Fibroblast of skin of scalp (primary cell): ENCODE measurements around the gene ASPG.

Experiments
- DNase-seq: peaks from one replicate; pipeline ENCODE4 v3.0.0-alpha.2; 2013

The ASPG gene

GRCh38 chr14:104075530-104076151 lies 9.9 kb upstream of the ASPG start:
- no peak for DNase-seq

- DNase-seq: no peak
Observed at GRCh38 chr14:104076743-104077142, 8.8 kb upstream of the ASPG start.

GRCh38 chr14:104078031-104078455 lies 7.5 kb upstream of the ASPG start:
- DNase-seq: peak; percentile 84

GRCh38 chr14:104080376-104081260 lies 4.9 kb upstream of the ASPG start:
- no peak for DNase-seq

DNA sequence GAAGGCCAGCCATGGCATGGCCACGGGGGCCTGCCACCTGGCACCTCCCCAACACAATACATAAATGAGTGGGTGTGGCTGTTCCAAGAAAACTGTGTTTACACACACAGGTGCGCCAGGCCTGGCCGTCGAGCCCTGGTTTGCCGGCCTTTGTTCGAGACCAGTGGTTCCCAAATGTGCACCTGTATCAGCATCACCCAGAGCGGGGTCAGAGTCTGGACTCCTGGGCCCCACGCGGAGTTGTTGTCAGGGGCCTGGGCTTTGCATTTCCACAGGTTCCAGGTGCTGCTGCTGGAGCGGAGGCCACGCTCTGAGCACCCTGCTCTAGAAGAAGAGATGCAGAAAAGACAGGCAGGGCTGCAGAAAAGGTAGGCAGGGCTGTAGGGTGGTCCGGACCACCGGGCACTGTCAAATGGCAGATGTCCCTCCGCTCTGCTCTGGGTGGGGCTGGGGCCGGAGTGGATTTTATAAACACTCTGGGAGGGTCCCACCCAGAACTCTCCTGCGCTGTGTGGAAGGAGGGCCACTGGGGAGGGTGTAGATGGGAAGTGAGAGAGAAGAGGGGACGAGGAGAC lies 4.2 kb upstream of the ASPG start:
- no peak for DNase-seq

- DNase-seq: no peak
Observed at GRCh38 chr14:104081951-104082464, 3.5 kb upstream of the ASPG start.

DNA sequence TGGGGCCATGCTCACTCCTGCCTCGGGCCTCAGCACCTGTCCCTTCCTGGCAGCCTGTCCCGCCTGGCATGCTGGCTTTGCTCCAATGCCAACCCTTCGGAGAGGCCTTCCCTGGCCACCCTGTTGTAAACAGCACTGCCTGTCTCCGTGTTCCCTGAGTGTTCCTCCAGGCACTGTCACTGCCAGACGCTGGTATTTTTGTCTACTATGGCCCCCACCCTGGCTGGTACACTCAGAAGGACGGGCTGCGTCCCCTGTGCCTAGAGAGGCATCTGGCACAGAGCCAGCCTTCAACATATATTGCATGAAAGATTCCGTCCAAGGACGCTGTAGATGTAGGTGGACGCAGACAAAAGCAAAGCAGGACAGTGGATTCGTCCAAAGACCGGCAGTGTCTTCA lies 2.7 kb upstream of the ASPG start:
- no peak for DNase-seq

GRCh38 chr14:104084251-104085002 lies 1.1 kb upstream of the ASPG start:
- no peak for DNase-seq

GRCh38 chr14:104085889-104086201 lies 345 bp downstream of the ASPG start:
- DNase-seq: no peak

GRCh38 chr14:104086210-104086660 lies 735 bp downstream of the ASPG start:
- no peak for DNase-seq

DNA sequence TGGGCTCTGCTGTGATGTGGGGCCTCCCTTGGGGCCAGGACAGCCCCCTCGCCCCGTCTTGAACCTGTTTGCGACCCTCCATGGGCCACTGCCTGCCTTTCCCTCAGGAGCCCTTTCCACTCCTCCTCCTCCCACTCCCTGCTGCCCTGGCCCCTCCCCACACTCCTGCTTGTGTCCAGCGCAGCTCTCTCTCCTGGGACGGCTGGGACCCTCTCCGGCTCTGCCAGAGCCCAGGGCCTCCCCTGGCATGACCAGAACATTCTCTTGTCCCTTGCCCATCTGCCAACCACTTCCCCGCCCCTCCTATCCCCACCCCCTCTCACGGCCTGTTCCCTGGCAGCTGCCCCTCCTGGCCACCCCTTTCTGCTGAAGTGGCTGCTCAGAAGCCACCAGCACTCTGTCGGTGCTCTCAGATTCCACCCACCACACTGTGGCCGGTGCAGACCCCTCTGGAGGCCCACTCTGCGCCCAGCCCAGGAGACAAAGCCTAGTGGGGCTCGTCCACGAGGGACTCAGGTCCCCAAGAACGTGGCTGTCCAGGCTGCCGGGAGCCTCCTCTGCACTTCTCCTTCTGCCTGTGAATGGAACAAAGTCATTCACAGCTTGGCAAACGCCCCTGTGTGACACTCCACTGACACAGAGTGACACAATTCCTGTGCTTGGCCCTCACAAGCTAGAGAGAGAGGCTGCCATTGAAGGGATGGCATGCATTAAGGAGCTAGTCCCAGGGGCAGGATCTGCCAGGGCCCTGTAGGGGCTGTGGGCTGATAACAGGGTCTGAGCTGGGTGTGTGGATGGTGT lies 1.4 kb downstream of the ASPG start:
- DNase-seq: no peak

- DNase-seq: no peak
Observed at GRCh38 chr14:104087505-104087904, 2.0 kb downstream of the ASPG start.

DNA sequence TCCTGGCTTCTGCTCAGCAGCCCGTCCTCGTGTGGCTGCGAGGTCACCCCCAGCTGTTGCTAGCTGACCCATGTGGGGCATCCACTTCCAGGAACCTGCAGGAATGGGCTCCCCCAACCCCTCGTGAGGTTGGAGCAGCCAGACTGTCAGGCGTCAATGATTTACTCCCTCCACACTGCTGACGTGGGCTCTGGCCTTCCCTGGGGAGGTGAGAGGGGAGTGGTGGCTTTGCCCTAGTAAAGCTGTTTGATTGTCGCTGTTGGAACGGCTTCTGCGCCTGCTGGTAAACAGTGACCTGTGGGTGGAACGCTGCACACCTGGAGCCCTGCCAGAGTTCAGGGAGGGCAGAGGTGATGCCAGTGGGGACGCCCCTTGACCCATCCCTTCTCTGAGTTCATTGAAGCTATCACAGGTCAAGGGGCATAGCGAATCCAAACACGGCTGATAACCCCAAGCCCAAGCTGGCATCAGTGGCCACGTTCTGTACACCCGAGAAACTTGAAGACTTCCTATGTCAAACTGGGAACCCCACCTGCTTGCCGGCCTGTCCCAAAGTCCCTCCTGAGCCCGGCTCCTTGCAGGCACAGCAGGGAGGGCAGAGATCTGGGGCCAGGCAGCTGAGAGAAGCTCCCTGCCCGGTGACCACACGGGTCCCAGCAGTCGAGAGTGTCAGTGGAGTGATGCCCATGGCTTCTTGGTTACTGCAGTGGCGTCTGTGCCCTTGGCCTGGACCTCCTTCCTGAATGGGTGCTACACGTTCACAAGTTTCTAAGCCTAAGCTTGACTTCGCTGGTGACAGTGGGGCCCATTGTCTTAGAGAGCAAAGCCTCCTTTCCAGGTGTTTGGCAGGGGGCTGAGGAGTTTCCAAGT lies 2.7 kb downstream of the ASPG start:
- DNase-seq: no peak

DNA sequence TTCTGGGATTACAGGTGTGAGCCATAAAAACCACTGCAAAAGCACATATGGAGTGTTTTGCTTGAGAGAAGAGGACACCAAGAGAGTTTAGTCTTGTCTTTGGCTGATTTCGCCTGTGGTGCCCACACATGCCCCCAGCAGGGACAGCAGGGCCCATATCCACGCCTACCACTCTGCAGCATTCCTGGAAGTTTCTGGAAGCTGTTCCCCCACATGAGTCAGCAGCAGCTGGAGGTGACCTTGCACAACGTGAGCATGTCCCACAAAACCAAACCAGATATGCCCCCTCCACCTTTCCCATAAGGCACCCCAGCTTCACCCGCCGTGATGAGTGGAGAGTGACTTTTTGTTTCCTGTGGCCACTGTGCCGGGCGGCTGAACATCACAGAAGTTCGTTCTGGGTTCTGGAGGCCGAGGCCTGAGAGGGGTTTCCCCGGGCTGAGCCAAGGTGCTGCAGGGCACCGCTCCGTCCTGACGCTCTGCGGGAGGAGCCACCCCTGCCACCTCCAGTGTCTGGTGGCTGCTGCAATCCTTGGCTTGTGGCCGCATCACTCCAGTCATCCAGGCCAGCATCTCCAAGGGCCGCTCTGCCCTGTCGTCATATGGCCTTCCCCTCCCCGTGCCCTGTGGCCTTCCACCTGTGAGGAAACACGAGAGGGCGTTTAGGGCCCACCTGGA lies 4.7 kb downstream of the ASPG start:
- no peak for DNase-seq

- DNase-seq: no peak
Observed at GRCh38 chr14:104091061-104091926, 5.8 kb downstream of the ASPG start.

DNA sequence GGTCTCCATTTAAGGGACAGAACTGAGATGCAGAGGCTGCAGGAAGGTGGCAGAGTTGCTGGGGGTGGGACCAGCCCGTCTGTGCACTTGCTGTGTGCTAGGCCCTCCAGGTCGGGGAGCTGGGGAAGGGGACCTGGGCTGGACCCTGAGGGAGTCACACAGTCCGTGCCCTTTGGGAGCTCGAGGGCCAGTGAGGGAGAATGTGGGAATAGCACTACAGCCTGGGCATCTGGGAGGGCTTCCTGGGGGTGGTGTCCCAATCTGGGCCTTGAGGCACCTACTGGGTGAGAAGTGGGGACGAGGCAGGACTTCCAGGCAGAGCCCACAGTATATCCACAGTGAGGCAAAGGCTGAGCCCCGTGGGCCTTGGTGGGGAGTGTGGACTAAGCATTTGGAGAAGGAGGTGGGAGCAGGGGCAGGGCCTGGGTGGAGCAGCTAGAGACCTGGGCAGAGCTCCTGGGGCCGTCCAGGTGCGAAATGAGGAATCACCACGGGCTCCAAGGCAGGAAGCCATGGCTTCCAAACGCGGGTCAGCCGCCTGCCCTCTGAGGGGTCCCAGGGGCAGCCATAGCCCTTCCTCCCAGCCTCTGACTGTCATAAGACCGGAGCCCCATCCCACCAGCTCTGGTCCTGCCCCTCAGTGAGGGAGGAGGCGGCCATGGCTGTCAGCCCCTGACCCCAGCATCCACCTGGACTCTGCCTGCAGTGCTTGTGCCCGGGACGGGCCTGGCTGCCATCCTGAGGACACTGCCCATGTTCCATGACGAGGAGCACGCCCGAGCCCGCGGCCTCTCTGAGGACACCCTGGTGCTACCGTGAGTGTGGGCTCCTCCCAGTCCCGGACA lies 6.6 kb downstream of the ASPG start:
- DNase-seq: no peak

DNA sequence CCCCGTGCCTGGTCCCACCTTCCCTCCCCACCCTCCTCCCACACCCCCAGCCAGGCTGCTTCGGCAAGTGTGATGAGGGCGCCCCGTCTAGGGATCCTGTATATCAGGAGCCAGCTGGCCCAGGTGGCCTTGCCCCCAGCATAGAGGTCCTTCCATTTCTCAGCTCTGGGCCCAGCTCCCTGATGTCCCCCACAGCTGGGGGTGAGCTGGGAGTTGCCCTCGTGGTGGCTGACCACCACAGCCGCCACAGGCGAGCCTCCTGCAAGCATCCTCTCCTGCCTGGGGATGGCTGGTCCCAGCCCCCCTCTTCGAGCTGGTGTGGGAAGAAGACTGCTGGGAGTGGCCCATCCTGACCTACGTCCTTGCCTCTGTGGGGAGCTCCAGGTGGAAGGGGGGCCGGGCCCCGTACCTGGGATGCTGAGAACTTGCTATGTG lies 7.4 kb downstream of the ASPG start:
- DNase-seq: no peak

DNA sequence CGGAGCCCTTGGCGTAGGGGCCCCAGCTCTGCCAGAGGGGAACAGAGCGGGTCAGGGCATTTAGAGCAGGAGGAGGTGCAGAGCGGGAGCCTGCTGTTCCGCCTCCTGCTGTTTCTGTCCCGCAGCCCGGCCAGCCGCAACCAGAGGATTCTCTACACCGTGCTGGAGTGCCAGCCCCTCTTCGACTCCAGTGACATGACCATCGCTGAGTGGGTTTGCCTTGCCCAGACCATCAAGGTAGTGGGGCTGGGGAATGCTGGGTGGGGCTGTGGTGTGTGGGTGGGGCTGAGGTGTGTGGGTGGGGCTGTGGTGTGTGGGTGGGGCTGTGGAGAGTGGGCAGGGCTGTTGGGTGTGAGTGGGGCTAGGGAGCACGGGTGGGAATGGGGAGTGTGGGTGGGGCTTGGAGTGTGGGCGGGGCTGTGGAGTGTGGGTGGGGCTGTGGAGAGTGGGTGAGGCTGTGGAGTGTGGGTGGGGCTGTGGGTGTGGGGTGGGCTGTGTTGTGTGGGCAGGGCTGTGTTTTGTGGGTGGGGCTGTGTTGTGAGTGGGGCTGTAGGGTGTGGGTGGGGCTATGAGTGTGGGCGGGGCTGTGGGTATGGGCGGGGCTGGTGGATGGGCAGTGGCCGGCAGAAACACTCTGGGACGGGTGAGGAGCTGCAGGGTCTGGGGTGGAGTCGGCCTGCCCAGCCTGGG lies 8.0 kb downstream of the ASPG start:
- no peak for DNase-seq
